HG03066 (cell line): Measurements from ENCODE around the gene AK5.

ENCODE experiments used
- ATAC-seq: cut with Tn5 transposase; IDR thresholded peaks from one replicate; pipeline ENCODE4 v1.9.1; 2021; ENCODE audit warnings: low read depth; ENCODE audit not compliant: unreplicated experiment

The AK5 gene

DNA sequence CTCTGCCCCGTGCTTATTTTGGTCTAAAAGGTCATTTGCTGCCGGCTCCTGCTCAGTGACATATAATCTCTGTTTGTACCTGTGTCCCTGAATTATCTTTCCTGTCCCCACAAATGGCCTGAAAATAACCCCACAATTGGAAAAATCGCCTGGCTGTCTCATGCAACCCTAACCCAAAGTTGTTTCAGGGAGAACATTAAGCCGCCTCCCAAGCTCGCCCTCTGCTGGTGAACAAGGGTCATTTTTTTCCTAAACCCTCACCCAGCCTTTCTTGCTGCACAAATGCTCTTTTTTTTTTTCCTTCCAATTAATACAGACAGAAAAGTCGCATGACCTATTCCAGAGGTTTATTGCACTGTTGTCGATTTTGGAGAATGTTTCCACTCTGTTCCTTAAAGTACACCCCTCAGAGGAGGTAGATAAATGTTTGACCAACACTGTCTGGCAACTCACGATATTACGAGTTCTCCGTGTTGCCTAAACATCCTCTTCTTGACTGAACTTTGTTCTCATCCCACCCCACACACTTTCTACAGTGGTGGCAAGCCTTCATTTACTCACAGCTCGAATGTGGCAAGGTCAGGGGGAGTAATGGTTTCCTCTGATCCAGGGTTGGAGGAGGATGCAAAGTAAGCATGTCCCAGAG lies 252.0 kb downstream of the AK5 start:
- no peak for ATAC-seq

DNA sequence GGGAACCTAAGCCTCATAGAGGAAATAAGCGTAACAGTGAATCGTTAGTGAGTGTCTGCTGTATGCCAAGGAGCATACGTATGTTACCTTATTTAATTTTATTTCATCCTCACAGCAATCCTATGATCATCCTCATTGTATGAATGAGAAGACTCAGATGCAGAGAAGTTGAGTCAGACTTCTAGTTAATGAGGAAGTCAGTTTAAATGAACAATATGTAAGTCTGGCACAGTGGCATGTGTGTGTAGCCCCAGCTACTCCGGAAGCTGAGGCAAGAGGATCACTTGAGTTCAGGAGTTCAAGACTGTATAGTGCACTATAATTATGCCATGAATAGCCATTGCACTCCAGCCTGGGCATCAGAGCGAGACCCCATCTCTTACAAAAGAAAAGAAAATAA lies 252.6 kb downstream of the AK5 start:
- ATAC-seq: no peak

DNA sequence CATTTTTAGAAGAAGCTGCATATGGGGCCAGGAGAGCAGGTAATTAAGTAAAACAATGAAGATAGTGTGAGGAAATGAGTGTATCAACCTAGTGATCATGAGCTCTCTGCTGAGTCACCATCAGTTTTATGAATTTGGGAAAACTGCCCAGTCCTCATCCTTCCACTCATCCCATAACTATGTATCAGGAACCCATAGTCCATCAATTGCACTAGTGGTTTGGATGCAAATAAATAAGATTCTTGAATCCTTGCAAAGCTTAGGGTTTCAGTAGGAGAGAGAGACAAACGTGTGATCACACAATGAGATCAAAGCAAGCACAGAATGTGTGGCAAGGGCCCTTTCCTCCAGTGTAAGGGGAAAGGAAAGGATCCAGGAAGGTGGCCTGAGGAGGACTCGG lies 255.0 kb downstream of the AK5 start:
- ATAC-seq: no peak

DNA sequence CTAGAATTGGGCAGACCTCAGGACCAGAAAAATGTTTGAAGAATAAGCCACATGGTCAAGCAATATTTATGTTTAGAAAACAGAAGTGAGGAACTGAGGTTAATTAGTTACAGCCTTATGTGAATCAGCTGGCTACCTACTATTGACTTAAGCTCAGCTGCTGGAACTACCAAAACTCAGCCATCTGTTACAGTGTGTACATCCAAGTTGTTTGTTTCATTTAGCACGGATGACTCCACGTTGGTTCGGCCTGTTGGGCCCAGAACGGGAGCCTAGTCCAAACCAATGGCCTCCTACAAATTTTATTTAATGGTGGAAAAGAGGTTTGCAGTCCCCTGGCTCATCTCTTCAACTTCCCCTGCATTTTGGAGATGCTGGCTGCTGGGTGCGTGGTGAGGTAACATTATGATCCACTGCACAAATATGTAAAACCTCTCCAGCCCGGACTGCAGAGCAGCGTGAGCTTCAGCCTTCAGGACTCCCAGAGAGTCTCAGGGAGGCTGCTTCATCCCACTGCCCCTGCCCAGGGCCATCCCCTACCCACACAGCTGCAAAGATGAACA lies 257.2 kb downstream of the AK5 start:
- ATAC-seq: peak; percentile 82

DNA sequence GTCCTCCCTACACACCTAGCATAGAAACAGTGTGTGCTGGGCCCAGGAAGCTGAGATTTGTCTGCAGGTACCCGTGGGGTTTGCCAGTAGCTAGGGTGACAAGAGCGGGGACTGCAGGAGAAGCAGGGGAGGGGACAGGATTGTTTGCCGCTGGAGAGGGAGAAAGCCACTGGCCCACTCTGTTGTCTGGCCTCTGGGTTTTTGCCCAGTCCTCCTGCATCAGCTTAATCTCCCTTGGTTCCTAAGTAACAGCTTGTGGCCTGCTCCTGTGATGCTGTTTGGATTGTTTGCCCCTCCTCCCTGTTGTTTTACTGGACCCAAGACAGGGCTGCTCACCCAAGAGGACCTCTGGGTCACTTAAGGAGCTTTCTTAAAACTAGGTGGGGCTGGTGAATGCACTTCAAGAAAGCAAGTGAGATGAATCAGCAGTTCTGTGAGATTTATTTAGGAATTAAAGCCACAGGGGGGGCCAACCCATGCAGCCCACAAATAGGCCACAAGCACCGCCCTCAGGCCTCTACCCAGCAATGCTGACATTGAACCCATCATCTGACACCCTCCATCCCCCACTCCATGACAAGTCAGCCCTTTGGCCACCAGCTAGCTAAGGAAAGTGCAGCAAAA lies 257.8 kb downstream of the AK5 start:
- no peak for ATAC-seq

DNA sequence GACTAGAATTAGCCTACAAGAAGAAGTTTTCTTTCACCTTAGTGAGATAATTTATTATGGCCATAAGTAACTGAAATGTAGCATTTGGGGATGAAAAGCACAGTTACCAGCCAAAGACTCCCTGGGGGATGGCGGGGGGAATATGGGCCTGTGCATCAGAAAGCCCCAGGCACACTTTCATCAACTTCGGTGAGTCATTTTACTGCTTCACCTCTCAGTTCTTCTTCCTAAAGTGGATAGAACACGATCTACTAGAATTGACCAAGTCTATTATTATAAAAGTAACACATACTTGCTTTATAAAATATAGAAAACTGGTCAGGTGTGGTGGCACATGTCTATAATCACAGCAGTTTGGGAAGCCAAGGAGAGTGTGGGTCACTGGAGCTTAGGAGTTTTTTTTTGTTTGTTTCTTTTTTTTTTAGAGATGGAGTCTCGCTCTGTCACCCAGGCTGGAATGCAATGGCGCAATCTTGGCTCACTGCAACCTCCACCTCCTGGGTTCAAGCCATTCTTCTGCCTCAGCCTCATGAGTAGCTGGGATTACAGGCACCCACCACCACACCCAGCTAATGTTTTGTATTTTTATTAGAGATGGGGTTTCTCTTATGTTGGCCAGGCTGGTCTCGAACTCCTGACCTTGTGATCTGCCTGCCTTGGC lies 258.8 kb downstream of the AK5 start:
- ATAC-seq: no peak

DNA sequence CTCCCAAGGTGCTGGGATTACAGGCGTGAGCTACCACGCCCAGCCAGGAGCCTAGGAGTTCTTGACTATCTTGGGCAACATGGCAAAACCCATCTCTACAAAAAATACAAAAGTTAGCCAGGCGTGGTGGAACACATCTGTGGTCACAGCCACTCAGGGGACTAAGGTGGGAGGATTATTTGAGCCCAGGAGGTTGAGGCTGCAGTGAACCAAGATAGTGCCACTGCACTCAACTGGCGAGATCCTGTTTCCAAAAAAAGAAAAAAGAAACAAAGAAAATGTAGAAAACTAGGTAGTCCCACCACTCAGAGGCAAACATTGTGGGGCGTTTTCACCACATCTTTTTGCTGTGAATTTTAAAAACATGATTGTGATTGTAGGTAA lies 259.3 kb downstream of the AK5 start:
- peak; percentile 25 for ATAC-seq

DNA sequence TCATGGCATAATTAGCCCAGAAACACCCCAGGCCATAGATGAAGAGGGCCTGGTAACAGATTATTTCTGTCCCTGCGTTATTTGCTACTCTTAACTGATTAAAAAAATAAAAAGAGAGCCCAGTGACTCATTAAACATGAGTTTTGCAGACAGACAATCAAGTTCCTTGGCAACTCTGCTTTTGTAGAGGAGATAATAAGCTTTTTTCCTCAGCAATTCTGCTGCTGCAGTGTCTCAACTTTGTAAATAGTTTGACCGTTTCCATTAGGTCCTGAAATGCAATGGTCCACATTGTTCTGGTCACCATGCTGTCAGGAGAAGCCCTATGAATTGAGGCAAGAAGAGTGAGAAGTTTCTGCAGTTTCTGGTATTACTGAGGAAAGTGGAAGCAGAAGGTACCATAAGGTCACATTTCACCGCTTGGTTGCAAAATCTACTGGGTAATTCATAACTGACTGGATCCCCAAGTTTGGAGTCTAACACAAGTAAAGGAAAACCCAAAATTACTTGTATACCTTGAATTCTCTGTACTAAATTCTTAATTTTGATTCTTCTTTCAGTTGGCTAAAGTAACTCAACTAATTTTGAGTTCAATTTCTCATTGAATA lies 261.1 kb downstream of the AK5 start:
- ATAC-seq: no peak

DNA sequence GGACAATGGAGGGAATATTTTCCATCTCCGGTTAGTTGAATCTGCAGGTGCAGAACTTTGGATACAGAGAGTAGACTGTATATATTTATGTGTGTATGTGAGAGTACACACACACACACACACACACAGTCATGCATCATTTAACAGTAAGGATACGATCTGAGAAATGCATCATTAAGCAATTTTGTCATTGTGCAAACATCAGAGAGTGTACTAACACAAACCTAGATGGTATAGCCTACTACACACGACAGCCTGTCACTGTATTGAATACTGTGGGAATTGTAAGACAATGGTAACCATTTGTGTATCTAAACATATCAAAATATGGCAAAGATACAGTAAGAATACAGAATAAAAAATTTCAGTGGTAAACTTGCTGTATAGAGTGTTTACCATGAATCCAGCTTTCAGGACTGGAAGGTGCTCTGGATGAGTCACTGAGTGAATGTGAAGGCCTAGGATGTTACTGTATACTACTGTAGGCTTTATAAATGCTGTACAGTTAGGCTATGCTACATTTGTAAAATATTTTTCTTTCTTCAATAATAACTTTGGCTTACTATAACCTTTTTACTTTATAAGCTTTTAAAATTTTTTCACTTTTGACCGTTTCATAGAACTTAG lies 262.1 kb downstream of the AK5 start:
- ATAC-seq: no peak

DNA sequence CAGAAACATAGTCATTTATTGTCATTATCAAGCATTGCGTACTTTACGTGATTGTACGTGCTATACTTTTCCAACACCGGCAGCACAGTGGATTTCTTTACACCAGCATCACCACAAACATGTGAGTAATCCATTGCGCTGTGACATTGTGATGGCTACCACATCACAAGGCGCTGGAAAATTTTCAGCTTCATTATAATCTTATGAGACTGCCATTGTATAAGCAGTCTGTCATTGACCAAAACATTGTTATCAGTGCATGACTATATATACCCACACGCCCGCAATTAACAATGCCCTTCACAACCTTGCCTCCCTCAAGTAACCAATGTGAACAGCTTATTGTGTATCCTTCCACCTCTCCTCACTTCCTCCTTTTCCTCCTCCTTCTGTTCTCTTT lies 263.0 kb downstream of the AK5 start:
- no peak for ATAC-seq

DNA sequence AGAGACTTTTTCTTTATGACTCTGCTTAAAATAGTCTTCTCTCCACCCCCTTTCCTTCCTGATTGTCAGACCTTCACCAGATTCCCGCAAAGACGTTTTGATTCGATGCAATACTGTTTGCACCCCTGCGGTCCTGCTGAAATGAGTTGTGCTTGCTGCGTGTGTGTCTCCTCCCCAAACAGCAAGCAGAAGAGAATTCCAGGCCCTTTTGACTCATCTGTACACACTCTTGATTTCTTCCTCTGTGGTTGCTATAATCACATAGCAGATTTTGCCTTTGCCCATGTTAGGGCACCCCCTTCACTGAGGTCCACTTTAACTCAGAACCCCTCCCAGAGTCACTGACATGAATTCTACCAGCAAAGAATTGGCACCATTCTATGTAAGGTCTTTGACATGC lies 264.2 kb downstream of the AK5 start:
- no peak for ATAC-seq

DNA sequence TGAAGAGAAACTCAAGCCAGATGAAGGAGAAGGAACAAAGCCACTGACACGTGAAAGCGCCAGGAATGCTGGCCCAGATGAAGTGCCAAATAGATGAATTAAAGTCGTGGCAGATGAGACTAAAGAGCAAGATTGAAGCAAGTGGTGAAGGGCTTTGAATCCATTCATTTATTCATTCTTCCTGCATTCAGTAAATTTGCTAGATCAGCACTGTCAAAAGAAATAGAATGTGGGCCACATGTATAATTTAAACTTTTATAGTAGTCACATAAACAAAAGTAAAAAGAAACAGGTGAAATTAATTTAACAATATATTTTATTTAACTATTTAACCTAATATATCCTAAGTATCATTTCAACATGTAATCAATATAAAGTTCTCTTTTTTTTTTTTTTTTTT lies 265.1 kb downstream of the AK5 start:
- no peak for ATAC-seq

DNA sequence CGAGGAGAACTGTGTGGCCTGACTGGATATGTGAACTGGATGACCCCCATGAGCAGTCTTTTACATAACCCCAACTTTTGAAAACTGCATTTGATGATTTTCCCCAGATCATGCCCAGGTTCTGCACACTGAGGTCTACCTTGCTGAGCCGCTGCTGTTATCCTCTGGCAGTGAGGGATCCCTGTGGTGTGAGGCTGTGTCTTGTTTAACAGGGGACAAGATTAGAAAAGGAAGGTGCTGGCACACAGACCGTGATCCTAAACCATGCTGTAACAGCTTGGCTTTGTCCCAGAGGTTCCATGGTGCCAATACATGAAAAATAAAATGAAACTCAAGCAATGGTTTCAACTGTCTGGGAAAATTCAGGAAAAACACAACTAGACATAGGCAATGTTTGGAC lies 266.5 kb downstream of the AK5 start:
- no peak for ATAC-seq

DNA sequence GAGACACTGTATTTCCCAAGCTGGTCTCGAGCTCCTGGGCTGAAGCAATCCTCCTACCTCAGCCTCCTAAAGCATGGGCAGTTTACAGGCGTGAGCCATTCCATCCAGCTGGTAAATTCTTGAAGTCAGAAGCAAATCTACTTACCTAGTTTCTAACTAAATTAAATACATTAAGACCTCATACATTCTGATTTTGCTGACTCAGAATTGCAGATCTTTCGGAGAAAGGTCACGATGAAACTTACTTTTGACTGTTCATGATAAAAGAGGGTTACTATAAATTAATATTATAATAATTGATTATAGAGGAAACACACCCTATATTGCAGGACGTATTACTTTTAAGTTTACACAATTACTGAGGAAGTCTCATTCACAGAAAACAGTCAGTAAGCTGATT lies 268.3 kb downstream of the AK5 start:
- ATAC-seq: no peak

DNA sequence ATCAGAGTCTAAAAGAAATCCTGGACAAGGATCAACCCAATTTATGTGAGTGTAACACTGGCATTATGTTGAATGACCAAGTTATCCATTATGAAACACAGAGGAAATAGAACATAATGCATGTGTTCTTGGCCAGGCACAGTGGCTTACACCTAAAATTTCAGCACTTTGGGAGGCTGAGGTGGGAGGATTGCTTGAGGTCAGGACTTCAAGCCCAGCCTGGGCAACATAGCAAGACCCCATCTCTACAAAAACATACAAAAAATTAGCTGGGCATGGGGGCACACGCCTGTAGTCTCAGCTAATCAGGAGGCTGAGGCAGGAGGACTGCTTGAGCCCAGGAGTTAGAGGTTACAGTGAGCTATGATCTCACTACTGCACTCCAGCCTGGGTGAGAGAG lies 270.8 kb downstream of the AK5 start:
- ATAC-seq: no peak

DNA sequence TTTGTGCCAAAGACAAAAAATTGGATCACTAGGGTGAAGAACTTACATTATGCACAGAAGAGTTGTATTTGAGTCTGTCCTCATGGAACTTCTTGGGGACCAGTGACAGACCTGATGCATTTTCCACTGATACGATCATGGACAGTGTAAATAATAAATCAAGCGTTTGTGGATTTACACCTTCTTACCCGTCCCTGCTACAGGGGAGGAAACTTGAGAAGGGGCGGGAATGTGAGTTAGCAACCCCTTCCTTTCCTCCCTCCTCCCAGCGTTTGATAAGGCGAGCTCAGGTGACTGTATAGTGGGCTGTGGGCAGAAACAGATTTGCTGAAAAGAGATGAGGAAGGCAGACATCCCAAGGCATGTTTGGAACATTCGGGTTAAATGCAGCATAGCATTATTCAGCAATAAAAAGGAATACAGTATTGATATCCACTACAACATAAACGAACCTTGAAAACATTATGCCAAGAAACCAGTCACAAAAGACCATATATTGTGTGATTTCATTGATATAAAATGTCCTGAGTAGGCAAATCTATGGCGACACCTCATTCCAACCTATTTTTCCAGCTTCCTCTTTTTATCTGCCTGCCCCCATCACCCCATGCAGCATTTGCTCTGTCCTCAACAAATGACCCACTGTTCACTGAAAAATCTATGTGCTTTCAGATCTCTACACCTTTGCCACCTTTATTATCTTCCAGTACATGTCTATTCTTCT lies 271.9 kb downstream of the AK5 start:
- ATAC-seq: no peak

DNA sequence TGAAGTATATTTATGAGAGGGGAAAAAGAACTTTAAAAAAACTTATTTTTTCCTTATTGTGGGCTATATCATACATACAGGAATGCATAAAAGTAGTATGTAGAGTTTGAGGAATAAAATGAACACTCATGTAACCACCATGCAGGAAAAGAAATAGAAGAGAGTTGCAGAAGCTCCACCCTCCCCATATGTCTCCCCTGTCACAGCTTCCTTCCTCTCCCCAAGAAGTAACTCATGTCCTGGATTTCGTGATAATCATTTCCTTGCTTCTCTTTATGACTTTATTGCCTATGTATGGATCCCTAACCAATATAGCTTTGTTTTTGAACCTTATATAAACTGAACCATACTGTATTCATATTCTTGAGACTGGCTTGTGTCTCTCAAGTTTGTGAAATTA lies 274.2 kb downstream of the AK5 start:
- ATAC-seq: no peak

DNA sequence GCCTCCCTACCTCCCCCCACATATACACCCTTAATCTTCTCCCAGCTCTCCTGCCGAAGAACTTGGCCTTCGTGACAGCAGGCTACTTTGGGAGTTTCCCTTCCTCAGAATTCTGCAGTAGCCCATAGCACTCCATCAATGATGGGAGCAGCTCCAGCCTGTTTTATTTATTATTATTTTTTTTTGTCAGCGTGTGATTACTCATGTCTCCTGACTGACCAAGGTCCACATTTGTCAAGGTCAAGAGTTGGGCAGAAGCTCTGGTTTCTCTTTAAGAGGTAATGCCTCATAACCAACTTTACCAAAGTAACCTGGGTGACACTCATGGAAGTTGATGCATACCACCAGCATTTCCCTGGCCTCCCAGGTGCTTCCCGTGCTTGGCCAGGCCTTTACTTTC lies 275.2 kb downstream of the AK5 start:
- no peak for ATAC-seq

DNA sequence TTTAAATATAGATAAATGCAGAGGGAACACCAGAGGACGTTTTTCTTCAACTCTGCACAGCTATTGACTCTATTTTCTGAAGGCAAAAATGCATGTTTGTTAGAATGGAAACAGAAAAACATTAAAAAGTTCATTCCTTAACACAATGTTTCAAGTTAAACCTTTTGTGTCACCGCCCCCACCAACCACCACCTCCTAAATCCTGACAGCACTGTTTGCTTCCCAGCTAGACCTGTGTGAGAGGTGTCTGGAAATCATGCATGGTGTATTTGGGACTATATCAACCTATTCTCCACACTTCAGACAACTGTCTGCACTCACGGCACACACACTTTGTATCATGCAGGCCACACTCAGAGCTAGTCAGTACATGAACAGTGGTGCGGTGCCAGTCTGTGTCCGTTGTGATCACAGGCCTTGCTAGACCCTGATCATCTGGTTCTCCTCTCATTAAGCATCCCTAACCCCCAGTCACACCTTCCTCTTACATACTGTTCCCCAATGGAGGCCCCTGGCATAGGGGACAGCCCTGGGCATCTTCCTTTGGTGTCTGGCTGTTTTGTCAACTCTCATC lies 276.9 kb downstream of the AK5 start:
- ATAC-seq: no peak

DNA sequence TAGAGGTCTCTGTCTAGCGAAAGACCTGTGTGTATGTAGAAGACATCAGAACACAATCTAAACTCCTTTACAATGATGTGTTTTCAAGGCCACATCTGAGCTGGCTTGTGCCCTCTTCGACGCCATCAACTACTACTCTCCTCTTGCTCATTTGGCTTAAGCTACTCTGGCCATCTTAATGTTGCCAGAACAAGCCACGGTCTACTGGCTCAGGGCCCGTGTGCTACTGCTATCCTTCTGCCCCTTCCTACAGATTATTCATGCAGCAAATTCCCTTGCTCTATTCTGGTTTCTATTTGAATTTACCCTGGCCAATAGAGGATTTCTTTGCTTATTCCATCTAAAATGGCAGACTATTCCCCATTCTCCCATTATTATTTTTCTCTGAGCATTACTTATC lies 278.9 kb downstream of the AK5 start:
- ATAC-seq: no peak
